Gastrocnemius medialis (tissue), 4 donors: ENCODE measurements around the gene ZFYVE28.

Source experiments
- POLR2A ChIP-seq, 2 donors: fragments of 450-650 bp; IDR thresholded peaks; one replicate each; pipeline ENCODE4 v1.6.1; 2017; ENCODE audit warnings: antibody characterized with exemption in 2 of 2, mild to moderate bottlenecking in 2 of 2, moderate library complexity in 2 of 2
- TF ChIP-seq, protein P1 (sequence below), 5 experiments: fragments of 450-650 bp in 3 of 5; fragments of 200-600 bp in 2 of 5; sonication (generic) in 2 of 5; IDR thresholded peaks in 4 of 5; conservative IDR thresholded peaks in 1 of 5; 1 replicate in 4 of 5; 2 replicates in 1 of 5; pipeline ENCODE4 v1.5.1; 2016 to 2019; ENCODE audit warnings: antibody characterized with exemption in 5 of 5, mild to moderate bottlenecking in 3 of 5, moderate library complexity in 3 of 5

DNA sequence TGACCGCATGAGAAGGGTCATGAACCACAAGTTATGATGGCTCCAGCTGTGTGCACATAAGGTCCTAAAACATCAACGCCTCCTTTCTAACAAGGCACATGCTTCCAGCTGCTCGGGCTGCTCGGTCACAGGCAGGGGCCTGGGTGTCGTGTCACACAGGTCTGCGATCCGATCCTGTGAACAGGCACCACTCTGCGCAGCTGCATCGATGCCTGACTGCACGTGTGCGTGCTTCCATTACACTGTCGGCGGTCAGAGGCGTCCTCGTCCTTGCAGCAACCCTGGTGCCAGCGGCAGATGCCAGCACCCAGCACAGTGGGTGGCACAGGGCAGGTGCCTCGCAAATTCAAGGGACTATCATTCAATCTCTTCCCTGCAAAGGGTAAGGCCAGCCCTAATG, 23.9 kb downstream of the ZFYVE28 start:
- no peak for TF ChIP-seq POLR2A (IDR thresholded peaks at IDR 0.05)
- TF ChIP-seq, protein P1, sequence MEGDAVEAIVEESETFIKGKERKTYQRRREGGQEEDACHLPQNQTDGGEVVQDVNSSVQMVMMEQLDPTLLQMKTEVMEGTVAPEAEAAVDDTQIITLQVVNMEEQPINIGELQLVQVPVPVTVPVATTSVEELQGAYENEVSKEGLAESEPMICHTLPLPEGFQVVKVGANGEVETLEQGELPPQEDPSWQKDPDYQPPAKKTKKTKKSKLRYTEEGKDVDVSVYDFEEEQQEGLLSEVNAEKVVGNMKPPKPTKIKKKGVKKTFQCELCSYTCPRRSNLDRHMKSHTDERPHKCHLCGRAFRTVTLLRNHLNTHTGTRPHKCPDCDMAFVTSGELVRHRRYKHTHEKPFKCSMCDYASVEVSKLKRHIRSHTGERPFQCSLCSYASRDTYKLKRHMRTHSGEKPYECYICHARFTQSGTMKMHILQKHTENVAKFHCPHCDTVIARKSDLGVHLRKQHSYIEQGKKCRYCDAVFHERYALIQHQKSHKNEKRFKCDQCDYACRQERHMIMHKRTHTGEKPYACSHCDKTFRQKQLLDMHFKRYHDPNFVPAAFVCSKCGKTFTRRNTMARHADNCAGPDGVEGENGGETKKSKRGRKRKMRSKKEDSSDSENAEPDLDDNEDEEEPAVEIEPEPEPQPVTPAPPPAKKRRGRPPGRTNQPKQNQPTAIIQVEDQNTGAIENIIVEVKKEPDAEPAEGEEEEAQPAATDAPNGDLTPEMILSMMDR (IDR thresholded peaks at IDR 0.05 in 4 of 5, conservative IDR thresholded peaks at IDR 0.05 in 1 of 5), result no peak
